Astrocyte of the spinal cord (primary cell): ENCODE measurements around the gene ACYP2.
"Not testable (repeated sequence)": the region's sequence is repeated elsewhere in the genome, so short reads cannot be mapped to it uniquely, and the experiment has no call there.

ENCODE experiments used
- DNase-seq: peaks from one replicate; pipeline ENCODE4 v3.0.0; 2011; ENCODE audit warnings: low read depth, low spot score
- H3K4me3 ChIP-seq: 2 replicates; pipeline ENCODE4 v1.5.1; 2011; ENCODE audit warnings: low read depth, mild to moderate bottlenecking, low read length, moderate library complexity
- in situ Hi-C: cut with HindIII; loops from 2 replicates; pipeline ENCODE4 v1.10.0; 2017; ENCODE audit warnings: low sequenced_read_pairs
- TF ChIP-seq, protein P1 (sequence below): IDR thresholded peaks from 2 replicates; pipeline ENCODE4 v1.5.1; 2012; ENCODE audit warnings: low read depth, mild to moderate bottlenecking, low read length, inconsistent platforms

ACYP2 gene

DNA sequence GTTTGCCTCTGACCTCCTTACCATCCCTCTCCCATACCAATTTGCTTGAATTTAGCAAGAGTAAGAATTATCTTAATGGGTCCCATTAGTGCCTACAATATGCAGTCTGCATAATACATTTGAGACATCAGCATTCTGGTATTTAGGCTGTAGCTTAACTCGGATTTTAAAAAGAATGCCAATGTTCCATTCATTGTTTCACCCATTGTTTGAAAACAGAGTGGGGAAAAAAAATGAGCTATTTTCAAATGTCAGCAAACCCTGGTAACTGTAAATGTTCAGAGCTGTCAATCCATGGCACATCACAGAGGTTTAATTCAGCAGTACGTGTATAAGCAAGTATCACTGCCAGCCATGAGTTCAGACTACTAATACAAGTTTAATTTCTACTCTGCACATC, 202.6 kb downstream of the ACYP2 start:
- TF ChIP-seq, protein P1, sequence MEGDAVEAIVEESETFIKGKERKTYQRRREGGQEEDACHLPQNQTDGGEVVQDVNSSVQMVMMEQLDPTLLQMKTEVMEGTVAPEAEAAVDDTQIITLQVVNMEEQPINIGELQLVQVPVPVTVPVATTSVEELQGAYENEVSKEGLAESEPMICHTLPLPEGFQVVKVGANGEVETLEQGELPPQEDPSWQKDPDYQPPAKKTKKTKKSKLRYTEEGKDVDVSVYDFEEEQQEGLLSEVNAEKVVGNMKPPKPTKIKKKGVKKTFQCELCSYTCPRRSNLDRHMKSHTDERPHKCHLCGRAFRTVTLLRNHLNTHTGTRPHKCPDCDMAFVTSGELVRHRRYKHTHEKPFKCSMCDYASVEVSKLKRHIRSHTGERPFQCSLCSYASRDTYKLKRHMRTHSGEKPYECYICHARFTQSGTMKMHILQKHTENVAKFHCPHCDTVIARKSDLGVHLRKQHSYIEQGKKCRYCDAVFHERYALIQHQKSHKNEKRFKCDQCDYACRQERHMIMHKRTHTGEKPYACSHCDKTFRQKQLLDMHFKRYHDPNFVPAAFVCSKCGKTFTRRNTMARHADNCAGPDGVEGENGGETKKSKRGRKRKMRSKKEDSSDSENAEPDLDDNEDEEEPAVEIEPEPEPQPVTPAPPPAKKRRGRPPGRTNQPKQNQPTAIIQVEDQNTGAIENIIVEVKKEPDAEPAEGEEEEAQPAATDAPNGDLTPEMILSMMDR = no peak
- in situ Hi-C loops = no loop called here
- H3K4me3 ChIP-seq = no peak overlapping the region
- no peak for DNase-seq

DNA sequence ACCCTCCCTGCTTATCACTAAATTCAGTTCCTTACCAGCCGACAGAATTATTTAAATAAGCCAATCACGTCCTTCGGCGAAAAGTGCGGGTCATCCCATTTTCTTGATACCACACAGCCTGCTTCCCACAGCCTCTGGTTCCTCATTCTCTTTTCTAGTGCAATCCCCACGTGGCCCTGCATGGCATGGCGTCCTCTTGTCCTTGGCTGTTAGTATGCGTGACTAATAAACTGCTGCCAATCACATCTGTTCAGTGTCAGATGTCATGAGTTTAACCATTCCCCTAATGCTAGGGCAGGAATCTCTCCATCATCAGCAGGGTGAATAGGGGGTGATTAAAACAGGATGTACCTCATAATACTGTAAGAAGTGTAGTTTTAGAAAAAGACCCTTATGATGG, 203.4 kb downstream of the ACYP2 start:
- DNase-seq = no peak
- H3K4me3 ChIP-seq = no peak overlapping the region
- in situ Hi-C loops = no loop called here
- TF ChIP-seq, protein P1 = no peak

DNA sequence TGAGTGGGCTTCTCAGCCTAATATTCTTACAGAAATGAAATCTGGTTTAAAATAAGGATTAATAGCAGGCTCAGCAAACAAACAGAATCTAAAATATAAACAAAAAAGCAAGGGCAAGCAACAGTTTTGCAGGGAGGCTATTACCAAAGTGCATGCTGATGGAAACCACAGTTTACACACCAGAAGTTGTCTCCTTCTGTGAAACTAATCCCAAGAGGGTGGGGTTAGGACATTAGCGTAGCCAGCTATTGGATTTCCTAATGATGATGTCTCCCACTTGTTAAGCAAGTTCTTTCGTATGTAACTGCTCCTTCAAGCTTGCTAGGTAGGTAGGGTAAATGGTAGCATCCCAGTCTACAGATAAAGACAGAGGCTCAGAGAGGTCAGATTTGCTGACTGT, 205.6 kb downstream of the ACYP2 start:
- in situ Hi-C loops = no loop called here
- no peak for DNase-seq
- no peak overlapping the region for H3K4me3 ChIP-seq

DNA sequence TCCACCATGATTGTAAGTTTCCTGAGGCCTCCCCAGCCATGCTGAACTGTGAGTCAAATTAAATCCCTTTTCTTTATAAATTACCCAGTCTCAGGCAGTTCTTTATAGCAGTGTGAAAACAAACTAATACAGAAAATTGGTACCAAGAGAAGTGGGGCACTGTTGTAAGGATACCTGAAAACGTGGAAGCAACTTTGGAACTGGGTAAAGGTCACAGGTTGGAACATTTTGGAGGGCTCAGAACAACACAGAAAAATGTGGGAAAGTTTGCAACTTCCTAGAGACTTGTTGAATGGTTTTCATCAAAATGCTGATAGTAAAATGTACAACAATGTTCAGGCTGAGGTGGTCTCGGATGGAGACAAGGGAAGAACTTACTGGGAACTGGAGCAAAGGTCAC, 209.1 kb downstream of the ACYP2 start:
- in situ Hi-C loops, DNase-seq, H3K4me3 ChIP-seq: not testable (repeated sequence)

More for the DNA sequence above, 205.6 kb downstream of the ACYP2 start:
- TF ChIP-seq, protein P1 = no peak

DNA sequence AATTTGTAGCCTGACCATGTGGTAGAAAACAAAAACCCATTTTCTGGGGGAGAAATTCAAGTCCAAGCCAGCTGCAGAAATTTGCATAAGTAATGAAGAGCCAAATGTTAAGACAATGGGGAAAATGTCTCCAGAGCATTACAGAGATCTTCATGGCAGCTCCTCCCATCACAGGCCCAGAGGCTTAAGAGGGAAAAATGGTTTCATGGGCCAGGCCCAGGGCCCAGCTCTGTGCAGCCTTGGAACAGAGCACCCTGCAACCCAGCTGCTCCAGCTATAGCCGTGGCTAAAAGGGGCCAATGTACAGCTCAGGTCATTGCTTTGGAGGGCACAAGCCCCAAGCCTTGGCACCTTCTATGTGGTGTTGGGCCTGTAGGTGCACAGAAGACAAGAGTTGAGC, 209.7 kb downstream of the ACYP2 start:
- H3K4me3 ChIP-seq = no peak overlapping the region
- TF ChIP-seq, protein P1 = no peak
- in situ Hi-C loops = no loop called here
- DNase-seq = no peak

DNA sequence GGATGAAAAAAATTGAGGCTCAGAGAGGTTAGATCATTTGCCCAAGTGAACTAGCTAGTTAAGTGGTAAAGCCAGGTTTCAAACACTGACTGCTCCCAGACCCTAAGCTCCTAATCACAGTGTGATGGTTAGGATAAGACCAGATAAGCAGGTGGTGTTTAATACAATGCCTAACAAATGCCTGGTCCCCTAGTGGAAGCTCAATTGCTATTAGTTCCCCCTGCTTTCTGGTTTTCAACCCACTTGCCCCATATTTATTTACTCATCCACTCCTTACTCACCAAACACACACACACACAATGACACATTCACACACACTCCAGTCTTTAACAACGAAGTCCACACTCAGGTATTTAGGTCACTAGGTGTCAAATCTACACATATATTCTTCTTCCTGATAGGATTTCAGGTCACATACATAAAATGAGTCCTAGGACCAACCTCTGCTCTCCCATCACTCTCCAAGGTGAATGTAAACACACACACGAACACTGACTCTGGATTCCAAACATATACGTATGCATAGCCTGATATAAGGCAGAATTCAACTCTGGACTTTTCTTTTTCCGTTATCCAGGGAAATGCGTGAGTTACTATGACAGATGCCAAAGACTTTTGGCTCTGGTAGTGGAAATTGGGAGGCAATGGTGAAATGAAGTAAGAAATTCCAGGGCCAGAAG, 214.2 kb downstream of the ACYP2 start:
- peak overlapping the region; percentile 55 for H3K4me3 ChIP-seq

More for the DNA sequence above, 214.2 kb downstream of the ACYP2 start:
- DNase-seq = peak; percentile 13
- TF ChIP-seq, protein P1 = no peak
- in situ Hi-C loops = no loop called here
